HepG2 (cell line): ENCODE measurements around the gene MRPL2. TPM values are rescaled to one million over a fixed set of nuclear protein-coding genes. Genes with fewer than 3 reads are reported as not detected.

Experiments used
- ARID4A ChIP-seq: sonication (generic); formaldehyde crosslinking; IDR thresholded peaks from 2 replicates; pipeline ENCODE4 v1.5.0; 2020; ENCODE audit warnings: mild to moderate bottlenecking, missing genetic modification reagents, borderline replicate concordance
- ATF1 ChIP-seq: IDR thresholded peaks from 2 replicates; pipeline ENCODE4 v1.6.1; 2016; ENCODE audit warnings: mild to moderate bottlenecking, control low read depth
- DBP ChIP-seq: sonication (generic); formaldehyde crosslinking; IDR thresholded peaks from 2 replicates; pipeline ENCODE4 v1.4.0; 2020; ENCODE audit warnings: missing genetic modification reagents; ENCODE audit errors: not compliant biosample characterization
- ELF1 ChIP-seq: sonication (generic); formaldehyde crosslinking; IDR thresholded peaks from 2 replicates; pipeline ENCODE4 v1.4.0; 2020; ENCODE audit warnings: missing genetic modification reagents
- EP300 ChIP-seq, 3 experiments: sonication (generic) in 1 of 3; formaldehyde crosslinking in 1 of 3; IDR thresholded peaks; 2 replicates each; pipeline versions ENCODE4 v1.5.1 to v1.6.1; 2011 to 2020; ENCODE audit warnings: low read depth in 2 of 3, low read length in 2 of 3, borderline replicate concordance in 1 of 3, improper control_type of control experiment in 1 of 3, mild to moderate bottlenecking in 1 of 3, missing genetic modification reagents in 1 of 3, moderate library complexity in 1 of 3
- HCFC1 ChIP-seq: fragments of 150-350 bp; IDR thresholded peaks from 2 replicates; pipeline ENCODE4 v1.6.1; 2014; ENCODE audit warnings: low read depth, low read length
- KDM6A ChIP-seq: IDR thresholded peaks from 2 replicates; pipeline ENCODE4 v1.6.1; 2016; ENCODE audit warnings: low read depth
- KLF13 ChIP-seq: sonication (generic); formaldehyde crosslinking; IDR thresholded peaks from 2 replicates; pipeline ENCODE4 v1.4.0; 2020; ENCODE audit warnings: mild to moderate bottlenecking, missing genetic modification reagents
- MAX ChIP-seq: IDR thresholded peaks from 2 replicates; pipeline ENCODE4 v1.6.1; 2012; ENCODE audit warnings: inconsistent platforms
- MIER3 ChIP-seq: IDR thresholded peaks from 2 replicates; pipeline ENCODE4 v1.6.1; 2016; ENCODE audit warnings: missing compliant biosample characterization, borderline replicate concordance
- NCOR1 ChIP-seq: fragments of 200-600 bp; sonication (generic); IDR thresholded peaks from 2 replicates; pipeline ENCODE4 v1.7.0; 2017; ENCODE audit warnings: antibody characterized with exemption, low read length, borderline replicate concordance
- NFKB2 ChIP-seq: sonication (generic); formaldehyde crosslinking; IDR thresholded peaks from 2 replicates; pipeline ENCODE4 v1.4.0; 2020; ENCODE audit warnings: missing genetic modification reagents, borderline replicate concordance
- PRPF4 ChIP-seq: fragments of 200-400 bp; formaldehyde crosslinking; IDR thresholded peaks from 2 replicates; pipeline ENCODE4 v1.6.1; 2016; ENCODE audit warnings: low read length, low read depth; ENCODE audit not compliant: poor library complexity, severe bottlenecking
- SALL1 ChIP-seq: sonication (generic); formaldehyde crosslinking; IDR thresholded peaks from 2 replicates; pipeline ENCODE4 v1.8.0; 2022; ENCODE audit warnings: mild to moderate bottlenecking, missing genetic modification reagents
- SIN3A ChIP-seq: IDR thresholded peaks from 2 replicates; pipeline ENCODE4 v1.6.1; 2011; ENCODE audit warnings: low read depth, mild to moderate bottlenecking, control low read depth, low read length, borderline replicate concordance
- SMAD1 ChIP-seq: sonication (generic); formaldehyde crosslinking; IDR thresholded peaks from 2 replicates; pipeline ENCODE4 v1.4.0; 2020; ENCODE audit warnings: missing genetic modification reagents, low read depth, mild to moderate bottlenecking, borderline replicate concordance
- THYN1 ChIP-seq: sonication (generic); formaldehyde crosslinking; IDR thresholded peaks from 2 replicates; pipeline ENCODE4 v1.8.1; 2023; ENCODE audit warnings: low read depth, mild to moderate bottlenecking, moderate library complexity, missing genetic modification reagents, borderline replicate concordance
- ZBTB3 ChIP-seq: sonication (generic); formaldehyde crosslinking; IDR thresholded peaks from 2 replicates; pipeline ENCODE4 v1.4.0; 2020; ENCODE audit warnings: low read depth, mild to moderate bottlenecking, moderate library complexity, missing genetic modification reagents, borderline replicate concordance
- ZFP91 ChIP-seq: sonication (generic); formaldehyde crosslinking; IDR thresholded peaks from 2 replicates; pipeline ENCODE4 v1.9.0; 2022; ENCODE audit warnings: missing genetic modification reagents, mild to moderate bottlenecking, borderline replicate concordance
- ZNF17 ChIP-seq: sonication (generic); formaldehyde crosslinking; IDR thresholded peaks from 2 replicates; pipeline ENCODE4 v1.5.0; 2020; ENCODE audit warnings: mild to moderate bottlenecking, missing genetic modification reagents
- ZNF333 ChIP-seq: sonication (generic); formaldehyde crosslinking; IDR thresholded peaks from 2 replicates; pipeline ENCODE4 v1.4.0; 2020; ENCODE audit warnings: mild to moderate bottlenecking, missing genetic modification reagents, borderline replicate concordance
- ZNF7 ChIP-seq: IDR thresholded peaks from 2 replicates; pipeline ENCODE4 v1.6.1; 2016; ENCODE audit warnings: missing biosample characterization, missing genetic modification reagents
- ZNF768 ChIP-seq: sonication (generic); formaldehyde crosslinking; IDR thresholded peaks from 2 replicates; pipeline ENCODE4 v1.4.0; 2020; ENCODE audit warnings: missing genetic modification reagents
- polyA plus RNA-seq, 8 experiments: library from polyadenylated mRNA; depleted of rRNA in 3 of 8; stranded (reverse) in 7 of 8; unstranded in 1 of 8; fragments of >200 nt; fragmentation: Illumina TruSeq in 4 of 8; extraction: Trizol in 4 of 8; gene quantifications; 2 replicates each; pipeline versions ENCODE4 v1.2.1 to v1.2.3, GENCODE V29; 2011 to 2016; ENCODE audit warnings: low read depth in 4 of 8, missing spikeins in 1 of 8, mixed read lengths in 1 of 8; ENCODE audit not compliant: insufficient read depth in 1 of 8
- total RNA-seq, 5 experiments: library from RNA; depleted of rRNA; stranded (reverse); fragments of >200 nt; fragmentation: Illumina TruSeq; extraction: Trizol; gene quantifications; 2 replicates each; pipeline ENCODE4 v1.2.3, GENCODE V29; 2016; ENCODE audit warnings: low read depth in 1 of 5

MRPL2 gene
- total and polyA plus RNA-seq, 2 of the 13 experiments (the other 11 are each of a cell fraction or from before 2014, with no cell fraction given) = 56.8 to 65.6 TPM

- TF ChIP-seq ARID4A (peak; percentile 46; the same call in 1 of the 2 replicates), NCOR1 (no peak), NFKB2 (CRISPR knock-in tag) (no peak), ELF1 (CRISPR knock-in tag) (no peak), ZNF333 (CRISPR knock-in tag) (no peak), MAX (no peak), MIER3 (no peak), SMAD1 (CRISPR knock-in tag) (0 out of 2 replicates have a peak, but pooled peaks have one; percentile 28), ZBTB3 (CRISPR knock-in tag) (no peak), SALL1 (no peak), DBP (CRISPR knock-in tag) (no peak), ZNF7 (CRISPR knock-in tag) (no peak), PRPF4 (no peak), ATF1 (CRISPR knock-in tag) (no peak), ZFP91 (CRISPR knock-in tag) (peak; percentile 28; the same call in 1 of the 2 replicates), ZNF768 (CRISPR knock-in tag) (peak; percentile 29; the same call in 1 of the 2 replicates), THYN1 (no peak), KDM6A (CRISPR knock-in tag) (no peak), KLF13 (CRISPR knock-in tag) (0 out of 2 replicates have a peak, but pooled peaks have one; percentile 39), EP300 (IDR thresholded peaks at IDR 0.05; ENCODE audit: low read depth in 2 of 2, low read length in 2 of 2) (no peak), EP300 (CRISPR knock-in tag; IDR thresholded peaks at IDR 0.05; ENCODE audit: borderline replicate concordance) (0 out of 2 replicates have a peak, but pooled peaks have one; percentile 23), HCFC1 (0 out of 2 replicates have a peak, but pooled peaks have one; percentile 2), SIN3A (0 out of 2 replicates have a peak, but pooled peaks have one; percentile 2), ZNF17 (no peak)
These were observed 37.3 kb upstream of the MRPL2 start (continued) for GRCh38 chr6:43096451-43097097.
